Vagina (tissue), 2 donors: ENCODE results near the gene TRAF6.

ENCODE experiments used
- POLR2A ChIP-seq, 2 donors: fragments of 450-650 bp; IDR thresholded peaks; one replicate each; pipeline ENCODE4 v1.6.1; 2017; ENCODE audit warnings: antibody characterized with exemption in 2 of 2, mild to moderate bottlenecking in 2 of 2, moderate library complexity in 2 of 2
- TF ChIP-seq, protein P1 (sequence below), 3 experiments: fragments of 450-650 bp in 2 of 3; fragments of 200-600 bp in 1 of 3; sonication (generic) in 1 of 3; IDR thresholded peaks; one replicate each; pipeline ENCODE4 v1.5.1; 2017 to 2019; ENCODE audit warnings: antibody characterized with exemption in 3 of 3, mild to moderate bottlenecking in 2 of 3, moderate library complexity in 2 of 3

DNA sequence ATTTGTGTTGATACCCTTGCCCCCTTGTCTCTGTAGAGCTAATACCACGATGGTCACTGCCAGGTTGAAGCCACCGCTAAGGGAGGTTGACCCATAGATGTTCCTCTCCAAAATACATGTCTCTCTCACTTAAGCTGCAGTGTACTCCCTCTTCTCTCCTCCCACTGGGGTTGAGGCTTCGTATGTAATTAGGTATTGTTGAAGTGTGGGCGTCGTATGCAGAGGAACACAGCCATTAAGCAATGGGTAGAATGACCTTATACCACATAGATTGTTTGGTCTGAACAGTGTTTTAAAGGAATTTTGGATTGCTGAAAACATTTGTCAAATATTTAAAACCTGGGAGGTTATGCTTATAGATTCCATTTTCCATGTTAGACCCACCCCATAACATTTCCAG, 71.9 kb downstream of the TRAF6 start:
- TF ChIP-seq, protein P1, sequence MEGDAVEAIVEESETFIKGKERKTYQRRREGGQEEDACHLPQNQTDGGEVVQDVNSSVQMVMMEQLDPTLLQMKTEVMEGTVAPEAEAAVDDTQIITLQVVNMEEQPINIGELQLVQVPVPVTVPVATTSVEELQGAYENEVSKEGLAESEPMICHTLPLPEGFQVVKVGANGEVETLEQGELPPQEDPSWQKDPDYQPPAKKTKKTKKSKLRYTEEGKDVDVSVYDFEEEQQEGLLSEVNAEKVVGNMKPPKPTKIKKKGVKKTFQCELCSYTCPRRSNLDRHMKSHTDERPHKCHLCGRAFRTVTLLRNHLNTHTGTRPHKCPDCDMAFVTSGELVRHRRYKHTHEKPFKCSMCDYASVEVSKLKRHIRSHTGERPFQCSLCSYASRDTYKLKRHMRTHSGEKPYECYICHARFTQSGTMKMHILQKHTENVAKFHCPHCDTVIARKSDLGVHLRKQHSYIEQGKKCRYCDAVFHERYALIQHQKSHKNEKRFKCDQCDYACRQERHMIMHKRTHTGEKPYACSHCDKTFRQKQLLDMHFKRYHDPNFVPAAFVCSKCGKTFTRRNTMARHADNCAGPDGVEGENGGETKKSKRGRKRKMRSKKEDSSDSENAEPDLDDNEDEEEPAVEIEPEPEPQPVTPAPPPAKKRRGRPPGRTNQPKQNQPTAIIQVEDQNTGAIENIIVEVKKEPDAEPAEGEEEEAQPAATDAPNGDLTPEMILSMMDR (IDR thresholded peaks at IDR 0.05): no peak
- no peak for TF ChIP-seq POLR2A (IDR thresholded peaks at IDR 0.05)
